CMK (cell line): Measurements from ENCODE around the gene PLCD3.
A peak's percentile ranks its signal among the peaks of the same experiment; 100 is the strongest.

Experiments
- DNase-seq: peaks from one replicate; pipeline ENCODE4 v3.0.0-alpha.2; 2010; ENCODE audit warnings: low read depth

PLCD3 gene

DNA sequence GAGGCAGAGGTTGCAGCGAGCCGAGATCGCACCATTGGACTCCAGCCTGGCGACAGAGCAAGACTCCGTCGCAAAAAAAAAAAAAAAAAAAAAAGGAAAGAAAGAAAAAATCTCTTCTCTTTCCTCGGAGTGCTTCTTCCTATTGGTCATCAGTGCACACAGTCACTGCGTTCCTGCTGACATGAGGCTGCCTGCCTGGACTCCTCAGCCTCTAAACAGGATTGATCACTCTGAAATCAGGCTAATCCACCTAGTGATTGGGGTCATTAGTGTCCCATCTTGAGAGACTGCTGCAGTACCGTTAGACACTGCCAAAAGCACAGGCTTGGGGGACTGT lies 30.8 kb downstream of the PLCD3 start:
- DNase-seq: no peak

DNA sequence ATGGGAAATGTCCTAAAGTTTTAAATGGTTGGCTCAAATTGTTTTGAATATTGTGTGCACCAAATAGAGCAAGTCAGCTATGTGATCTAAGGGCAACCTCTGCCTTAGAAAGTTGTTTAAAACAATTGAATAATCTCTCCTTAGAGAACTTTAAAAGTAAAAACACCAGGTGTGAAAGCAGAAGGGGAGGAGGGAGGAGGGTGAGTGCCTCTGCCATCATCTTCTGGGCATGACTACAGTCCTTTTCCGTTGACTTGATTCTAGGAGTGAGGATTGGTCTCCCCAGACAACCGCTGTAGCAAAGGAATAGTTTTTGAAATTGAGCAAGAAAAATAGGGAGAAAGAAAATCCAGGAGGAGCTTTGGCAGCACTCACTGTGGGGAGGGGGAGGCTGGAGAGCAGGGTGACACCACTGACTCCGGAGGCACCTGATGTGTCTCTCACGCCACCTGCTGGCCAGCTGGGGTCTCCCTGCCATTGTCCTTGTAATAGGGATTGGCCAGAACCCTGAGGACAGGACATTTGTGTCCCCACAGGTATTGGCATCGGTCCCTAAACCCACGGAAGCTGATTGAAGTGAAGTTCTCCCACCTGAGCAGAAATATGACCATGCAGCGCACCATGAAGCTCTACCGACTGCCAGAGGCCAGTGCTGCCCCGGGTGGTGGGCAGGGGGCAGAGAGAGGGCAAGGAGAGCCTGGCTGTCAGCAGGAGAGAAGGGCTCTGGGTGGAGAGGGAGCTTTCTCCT lies 33.3 kb downstream of the PLCD3 start:
- peak; percentile 46 for DNase-seq

DNA sequence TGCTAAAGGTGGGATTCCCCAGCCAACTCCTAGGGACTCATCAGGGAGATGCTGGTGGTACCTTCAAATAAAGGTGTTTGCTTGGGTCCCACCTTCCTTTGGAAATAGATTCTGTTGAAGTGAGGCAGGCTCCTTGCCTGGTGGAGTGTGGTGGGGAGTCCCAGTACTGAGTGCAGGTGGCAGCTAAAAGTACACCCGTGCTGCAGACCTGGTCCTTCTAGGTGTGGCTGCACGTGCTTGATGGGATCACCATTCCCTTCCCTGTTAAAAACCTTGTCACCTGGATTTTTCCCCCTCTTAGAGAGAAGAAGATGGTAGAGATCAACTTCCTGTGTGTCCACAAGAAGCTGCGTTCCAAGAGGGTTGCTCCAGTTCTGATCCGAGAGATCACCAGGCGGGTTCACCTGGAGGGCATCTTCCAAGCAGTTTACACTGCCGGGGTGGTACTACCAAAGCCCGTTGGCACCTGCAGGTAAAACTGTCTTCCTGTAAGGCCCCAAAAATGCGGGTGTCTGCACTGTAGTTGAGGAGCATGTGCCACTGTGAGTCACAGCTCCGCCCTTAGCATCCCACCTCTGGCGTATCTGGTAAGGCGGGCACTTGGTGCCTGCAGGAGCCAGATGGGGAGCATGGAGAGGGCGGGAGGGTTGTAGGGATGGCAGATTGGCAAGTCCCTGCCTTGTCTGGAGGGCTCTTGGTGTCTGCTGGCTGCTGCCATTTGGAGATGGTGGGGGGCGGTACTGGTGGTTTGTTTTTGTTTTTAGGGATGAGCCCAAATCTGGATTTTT lies 34.0 kb downstream of the PLCD3 start:
- DNase-seq: no peak

DNA sequence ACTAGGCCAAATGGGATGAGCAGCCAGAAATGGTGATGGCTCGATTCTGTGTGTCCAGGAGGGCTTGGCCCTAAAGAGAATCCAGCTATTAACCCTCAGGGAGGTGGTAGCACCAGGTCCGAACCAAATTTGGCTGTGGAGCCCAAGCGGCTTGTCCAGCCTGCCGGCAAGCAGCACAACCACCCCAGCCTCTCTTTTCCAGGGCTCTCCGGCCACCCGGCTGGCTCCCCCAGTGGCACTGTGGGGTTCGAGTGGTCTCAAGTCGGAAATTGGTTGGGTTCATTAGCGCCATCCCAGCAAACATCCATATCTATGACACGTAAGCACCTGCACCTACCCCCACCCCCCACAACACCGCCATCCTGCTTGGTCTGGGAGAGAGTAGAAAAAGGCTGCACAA lies 35.4 kb downstream of the PLCD3 start:
- no peak for DNase-seq

DNA sequence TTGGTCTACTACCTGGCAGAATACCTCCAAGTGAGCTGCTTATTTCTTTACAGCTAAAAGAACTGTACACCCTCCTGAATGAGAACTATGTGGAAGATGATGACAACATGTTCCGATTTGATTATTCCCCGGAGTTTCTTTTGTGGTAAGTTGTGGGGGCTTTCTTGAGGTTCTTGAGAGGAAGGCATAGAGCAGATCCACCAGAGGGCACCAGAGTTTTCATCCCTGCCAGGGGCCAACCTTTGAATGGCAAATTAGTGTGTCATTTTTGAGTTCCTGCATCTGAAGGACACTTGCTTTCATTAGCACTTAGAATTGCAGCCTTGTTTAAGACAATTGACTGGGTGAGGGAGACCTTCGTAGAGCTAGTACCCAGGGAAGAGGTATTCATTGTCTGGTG lies 36.2 kb downstream of the PLCD3 start:
- DNase-seq: no peak

DNA sequence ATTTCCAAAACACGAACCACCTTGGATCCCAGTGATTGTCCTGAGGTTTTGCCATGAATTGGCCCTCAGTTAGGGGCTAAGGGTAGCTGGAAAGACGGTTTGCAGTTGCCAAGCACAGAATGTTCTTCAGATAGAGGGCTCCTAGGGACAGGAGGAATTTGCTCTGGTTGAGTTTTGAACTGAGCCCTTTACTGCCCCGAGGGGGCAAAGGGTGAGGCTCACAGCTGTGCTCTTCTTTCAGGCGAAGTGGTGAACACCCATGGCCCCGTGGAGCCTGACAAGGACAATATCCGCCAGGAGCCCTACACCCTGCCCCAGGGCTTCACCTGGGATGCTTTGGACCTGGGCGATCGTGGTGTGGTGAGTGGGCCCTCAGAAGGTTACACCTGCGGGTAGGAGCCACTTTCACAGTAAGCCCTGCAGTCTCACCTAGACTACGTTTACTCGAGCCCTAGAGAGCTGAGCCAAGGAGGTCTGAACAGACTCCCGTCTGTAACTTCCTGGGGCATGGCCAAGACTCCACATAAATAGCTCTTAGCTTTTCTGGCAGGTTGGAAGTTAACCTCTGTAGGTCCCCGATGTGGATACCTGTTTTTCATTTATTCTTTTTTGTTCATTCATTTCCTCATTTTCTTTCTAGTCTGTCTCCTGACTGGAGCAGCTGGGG lies 38.7 kb downstream of the PLCD3 start:
- DNase-seq: no peak

DNA sequence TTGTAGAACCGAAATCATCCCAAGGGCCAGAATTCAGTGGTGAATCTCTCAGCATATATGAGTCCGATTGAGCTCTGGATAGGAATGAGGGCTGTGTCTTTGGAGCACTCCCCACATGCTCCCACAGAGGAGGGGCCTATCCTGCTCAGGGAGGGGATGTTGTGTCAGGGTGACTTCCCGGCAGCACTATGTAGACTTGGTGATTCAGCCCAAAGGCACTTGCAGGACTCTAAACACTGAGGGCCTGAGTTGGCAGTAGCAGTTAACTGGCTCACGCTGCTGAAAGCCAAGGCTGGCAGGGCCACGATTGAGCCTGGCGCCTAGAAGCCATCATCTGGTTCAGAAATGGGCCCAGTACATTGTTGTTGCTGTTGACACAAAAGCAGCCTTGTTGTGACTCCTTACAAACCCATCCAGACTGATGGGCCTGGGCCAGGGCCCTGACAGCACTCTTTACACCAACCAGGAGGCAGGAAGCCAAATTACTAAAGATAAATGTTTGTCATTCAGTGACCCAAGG lies 39.3 kb downstream of the PLCD3 start:
- DNase-seq: no peak

DNA sequence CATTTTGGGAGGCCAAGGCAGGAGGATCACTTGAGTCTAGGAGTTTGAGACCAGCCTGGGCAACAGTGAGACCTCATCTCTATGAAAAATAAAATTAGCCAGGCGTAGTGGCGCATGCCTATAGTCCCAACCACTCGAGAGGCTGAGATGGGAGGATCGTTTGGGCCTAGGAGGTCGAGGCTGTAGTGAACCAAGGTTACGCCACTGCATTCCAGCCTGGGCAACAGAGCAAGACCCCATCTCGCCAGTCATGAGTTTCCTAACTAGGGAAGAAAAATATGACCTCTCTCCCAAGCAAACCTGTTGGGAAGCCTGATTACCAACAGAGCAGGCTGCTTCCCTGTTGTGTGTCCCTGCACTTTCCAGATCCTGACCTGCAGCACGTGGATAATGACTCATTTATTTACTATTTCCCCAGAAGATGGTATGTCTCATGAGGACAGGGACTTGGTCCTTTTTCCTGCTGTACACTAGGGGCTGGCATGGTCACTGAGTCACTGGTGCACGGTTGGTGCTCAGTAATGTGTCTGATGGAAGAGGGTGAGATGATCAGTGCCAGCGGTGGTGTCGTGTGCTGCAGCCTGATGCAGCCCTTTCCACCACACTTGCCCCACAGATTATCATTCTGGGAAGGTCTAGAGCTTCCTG lies 40.4 kb downstream of the PLCD3 start:
- no peak for DNase-seq

DNA sequence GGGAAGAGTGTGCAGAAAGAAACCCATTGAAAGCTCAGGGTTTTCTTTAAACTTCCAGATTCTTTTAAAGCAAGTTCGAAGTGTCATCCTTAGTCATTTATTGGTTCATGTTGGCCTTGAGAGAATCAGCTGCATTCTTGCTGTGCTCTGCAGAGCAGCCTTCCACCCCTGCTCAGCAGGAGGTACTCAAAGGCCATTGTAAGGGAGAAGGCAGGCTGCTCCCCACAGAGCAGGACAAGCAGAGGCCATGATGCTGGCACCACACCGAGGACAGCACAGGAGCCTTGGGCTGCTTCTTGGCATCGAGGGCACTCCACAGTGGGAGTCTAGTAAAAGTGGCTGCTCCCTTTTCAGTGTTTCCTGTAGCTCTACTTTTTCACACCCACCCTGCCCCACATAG lies 41.6 kb downstream of the PLCD3 start:
- DNase-seq: no peak

DNA sequence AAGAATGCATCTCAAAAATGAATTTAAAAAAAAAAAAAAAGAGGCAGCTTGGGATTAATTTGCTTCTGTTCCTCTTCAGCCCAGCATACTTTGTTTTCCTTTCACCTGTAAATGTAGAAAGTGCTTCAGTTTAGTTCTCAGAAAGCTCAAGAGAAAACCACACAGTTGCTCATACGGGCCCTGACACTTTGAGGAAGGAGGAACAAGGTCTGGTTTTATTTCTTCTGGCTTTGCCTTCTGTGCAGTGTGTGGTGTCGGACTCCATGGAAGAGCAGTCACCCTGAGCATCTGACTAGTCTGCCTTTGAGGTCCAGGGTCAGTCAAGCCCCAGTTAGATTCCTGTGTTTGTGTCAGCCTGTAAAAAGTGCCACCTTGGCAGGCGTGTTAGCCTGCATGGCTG lies 43.6 kb downstream of the PLCD3 start:
- no peak for DNase-seq

DNA sequence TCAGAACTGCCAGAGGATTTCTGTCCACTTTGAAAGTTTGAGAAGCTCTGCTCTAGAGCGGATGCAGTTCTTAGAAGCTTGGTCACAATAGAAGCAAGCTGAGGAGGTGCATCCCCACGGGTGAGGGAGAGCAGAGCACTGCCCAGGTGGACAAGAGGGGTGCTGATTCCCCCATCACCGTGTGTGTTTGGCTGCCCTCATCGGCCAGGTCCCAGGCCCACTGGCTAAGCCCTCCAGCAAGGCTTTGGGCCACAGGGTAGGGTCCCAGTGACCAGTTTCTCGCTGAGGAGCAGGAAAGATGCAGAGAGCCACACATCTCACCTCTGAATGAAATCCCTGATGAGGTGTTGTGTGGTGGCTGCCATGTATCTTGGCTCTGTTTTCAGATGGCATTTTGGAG lies 44.3 kb downstream of the PLCD3 start:
- DNase-seq: no peak

DNA sequence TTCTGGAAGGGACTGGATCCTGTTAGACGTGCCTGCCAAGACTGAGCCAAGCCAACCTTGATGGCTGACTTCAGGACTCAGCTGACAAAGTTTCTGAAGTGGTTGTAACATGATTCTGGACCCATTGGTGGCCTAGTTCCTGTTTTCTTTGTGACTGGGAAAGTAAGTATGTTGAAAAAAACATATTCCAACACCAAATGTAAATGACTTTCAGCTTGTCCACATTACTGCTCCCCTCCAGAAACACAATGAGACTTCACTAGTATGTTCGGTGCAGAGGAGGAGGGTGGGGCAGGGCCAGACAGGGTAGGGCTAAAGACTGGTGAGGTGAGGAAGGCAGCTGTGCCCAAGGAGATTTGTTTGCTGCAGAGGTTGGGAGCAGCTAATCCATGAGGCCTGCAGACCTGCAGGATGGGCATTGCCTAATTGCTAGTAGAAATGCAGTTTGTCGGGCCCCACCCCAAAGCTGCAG lies 44.8 kb downstream of the PLCD3 start:
- no peak for DNase-seq

DNA sequence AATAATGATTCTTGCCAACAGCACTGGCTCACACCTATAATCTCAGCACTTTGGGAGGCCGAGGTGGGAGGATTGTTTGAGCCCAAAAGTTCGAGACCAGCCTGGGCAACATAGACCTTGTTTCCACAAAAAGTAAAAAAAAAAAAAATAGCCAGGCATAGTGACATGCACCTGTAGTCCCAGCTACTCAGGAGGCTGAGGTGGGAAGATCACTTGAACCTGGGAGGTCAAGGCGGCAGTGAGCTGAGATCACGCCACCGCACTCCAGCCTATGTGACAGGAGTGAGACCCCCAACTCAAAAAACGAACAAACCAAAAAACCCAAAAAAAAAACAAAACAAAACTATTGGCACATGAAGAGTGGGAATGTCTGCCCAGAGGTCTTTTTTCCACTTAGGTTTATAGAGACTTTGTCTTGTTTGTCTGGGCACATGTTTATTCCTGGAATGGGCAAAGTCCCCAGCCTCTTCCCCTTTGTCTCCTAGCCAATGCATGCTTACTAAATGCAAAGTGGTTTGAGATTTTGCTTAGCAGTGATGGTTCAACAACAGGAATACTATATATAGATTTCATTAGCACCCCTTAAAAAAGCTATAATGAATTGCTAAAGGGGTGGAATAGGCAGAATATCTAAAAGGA lies 45.3 kb downstream of the PLCD3 start:
- no peak for DNase-seq

DNA sequence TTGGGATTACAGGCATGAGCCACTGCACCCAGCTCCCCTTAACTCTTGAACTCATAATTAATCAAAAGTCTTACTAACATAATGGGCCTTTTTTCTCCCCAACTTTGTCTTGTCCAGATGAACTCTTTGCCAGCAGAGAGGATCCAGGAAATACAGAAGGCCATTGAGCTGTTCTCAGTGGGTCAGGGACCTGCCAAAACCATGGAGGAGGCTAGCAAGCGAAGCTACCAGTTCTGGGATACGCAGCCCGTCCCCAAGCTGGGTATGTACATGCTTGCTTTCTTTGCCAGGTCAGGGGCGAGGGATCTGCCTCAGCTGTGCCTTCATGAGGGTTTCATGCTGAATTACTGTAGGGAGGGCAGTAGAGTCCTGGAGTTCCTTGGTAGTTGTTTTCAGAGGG lies 45.9 kb downstream of the PLCD3 start:
- no peak for DNase-seq

DNA sequence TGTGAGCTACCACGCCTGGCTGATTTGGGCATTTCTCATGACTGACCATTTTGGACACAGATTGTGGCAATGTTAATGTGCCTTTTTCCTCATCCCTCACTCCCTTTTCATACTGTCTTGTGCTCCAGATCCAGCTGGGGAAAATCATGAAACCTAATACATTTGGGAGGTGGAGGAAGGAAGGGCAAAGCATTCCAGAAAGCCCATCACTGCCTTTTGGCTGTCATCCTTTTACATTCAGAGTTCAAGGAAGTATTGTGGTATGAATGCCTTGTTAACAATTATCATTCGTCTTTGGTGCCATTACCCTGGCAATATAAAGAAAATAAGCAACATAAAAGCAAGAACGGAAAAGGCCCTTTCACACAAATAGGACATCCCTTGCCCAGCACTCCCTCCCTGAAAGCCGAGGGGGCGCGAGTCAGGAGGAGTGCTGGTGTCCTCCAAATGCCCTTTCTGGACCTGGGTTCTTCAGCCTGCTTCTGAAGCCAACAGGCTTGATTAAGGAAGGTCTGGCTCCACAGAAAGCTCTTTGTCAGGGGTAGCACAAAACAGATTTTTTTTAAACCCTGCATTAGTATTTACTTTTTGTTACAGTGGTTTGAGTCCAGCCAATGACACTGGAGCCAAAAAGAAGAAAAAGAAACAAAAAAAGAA lies 51.1 kb downstream of the PLCD3 start:
- DNase-seq: no peak

DNA sequence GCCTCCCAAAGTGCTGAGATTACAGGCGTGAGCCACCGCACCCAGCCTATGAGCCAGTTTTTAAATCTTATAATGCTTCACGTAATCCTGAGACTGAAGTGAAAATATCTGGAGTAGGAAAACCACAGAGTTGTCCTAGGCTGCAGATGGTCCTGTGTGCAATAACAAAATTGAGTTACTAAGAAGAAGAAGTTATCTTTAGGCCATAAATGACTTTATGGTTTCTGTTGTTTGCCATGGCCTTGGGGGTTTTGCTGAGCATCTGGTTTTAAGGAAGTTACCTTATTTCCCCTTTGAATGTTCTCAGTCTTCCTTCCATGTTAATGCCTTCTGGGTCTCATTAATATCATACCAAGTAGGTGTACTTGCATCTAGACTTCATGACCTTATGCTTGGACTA lies 54.7 kb downstream of the PLCD3 start:
- DNase-seq: no peak

DNA sequence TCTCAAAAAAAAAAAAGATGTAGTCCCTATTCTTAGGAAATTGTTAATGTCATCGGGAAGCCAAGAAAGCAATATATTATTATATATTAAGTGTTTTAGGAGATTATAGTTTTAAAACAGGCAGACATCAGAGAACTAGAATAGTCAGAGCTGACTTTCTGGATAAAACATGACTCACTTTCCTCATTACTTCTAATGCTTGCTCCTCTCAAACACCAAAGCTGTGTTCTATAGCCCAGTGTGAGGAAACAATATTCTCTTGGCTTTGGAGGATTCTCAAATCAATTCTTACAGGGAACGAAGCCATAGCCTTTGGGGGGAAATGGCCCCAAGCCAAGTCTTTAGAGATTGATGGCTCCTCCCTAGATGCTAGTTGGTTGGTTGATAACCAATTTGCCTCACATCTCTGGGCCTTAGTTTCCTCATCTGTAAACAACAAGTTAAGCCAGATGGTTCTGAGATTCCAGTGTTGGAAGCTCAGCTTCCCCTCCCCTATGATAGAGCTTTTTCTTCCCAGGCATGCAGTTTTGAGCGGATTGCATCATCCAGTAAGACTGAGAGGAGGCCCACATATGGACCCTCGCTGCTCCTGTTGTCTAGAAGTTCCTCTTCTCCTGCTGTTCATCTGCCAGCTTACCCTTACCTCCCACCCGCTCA lies 58.8 kb downstream of the PLCD3 start:
- no peak for DNase-seq

DNA sequence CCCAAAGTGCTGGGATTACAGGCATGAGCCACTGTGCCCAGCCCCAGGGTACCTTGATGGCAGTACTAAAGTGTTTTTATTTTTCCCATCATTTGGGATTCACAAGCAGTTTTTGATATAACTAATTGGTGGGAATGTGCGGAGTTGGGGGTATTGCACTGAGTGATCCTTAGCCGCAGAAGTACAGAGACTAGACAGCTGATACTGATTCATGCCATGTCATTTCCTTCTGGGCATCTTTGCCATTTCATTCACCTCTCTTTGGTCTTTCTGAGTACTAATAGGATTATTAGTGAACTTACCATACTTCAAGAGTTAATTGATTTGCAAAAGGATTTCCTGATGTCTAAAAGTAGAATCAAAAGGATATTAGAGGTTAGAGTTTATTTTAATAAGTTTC lies 61.5 kb downstream of the PLCD3 start:
- no peak for DNase-seq

DNA sequence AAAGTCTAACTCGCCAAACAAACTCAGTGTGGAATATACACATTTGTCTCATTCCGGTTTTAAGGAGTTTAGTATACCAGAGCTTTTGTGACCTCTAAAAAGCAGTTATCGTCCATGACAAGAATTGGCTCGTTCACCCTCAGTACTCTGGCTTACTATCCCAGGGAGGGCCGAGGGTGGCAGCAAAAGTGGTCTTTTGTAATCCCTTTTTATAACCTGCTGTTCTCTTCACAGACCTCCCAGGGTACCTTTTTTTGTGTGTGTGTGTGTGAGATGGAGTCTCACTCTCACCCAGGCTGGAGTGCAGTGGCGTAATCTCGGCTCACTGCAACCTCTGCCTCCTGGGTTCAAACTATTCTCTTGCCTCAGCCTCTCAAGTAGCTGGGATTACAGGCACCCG lies 62.3 kb downstream of the PLCD3 start:
- no peak for DNase-seq

DNA sequence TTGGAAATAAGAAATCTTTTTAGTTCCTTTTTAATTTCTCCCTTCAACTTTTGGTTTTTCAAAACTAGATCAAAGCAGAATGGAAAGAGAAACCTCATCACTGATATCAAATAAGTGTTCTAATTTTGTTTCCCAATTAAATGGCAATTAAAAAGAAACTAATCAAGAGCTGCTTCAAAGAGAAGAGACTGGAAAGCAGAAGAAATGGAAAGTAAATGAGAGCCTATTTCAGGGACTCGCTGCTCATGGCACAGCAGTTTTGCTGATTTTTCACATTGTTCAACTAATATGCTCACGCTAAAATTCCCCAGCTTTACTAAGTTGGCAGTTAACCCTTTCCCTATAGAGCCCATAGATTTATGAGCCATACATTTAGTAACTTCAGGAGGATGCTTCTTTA lies 64.7 kb downstream of the PLCD3 start:
- DNase-seq: no peak

DNA sequence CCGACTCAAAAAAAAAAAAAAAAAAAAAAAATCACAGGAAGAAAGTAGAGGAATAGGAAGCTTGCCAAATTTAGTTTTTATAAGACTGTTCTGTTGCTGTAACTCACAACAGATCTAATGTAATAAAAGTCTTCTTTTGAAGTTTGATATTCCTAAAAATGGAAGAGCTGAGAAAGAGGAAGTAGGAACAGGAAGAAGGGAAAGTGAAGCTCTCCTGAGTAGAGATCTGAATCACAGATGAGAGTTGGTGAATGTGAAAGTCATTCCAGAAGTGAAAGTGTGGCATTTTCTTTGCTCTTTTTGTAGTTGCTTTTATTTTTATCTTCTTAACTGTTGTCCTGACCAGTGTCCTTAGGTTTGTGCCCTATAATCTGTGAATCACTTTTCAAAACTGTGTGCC lies 69.1 kb downstream of the PLCD3 start:
- no peak for DNase-seq
